Heart left ventricle (tissue), 13 donors: ENCODE measurements around the gene MALRD1.

Source experiments
- CTCF ChIP-seq, 12 donors: fragments of 200-600 bp; sonication (generic) in 4 of 12; IDR thresholded peaks; one replicate each; pipeline versions ENCODE4 v1.5.0 to v1.8.0; 2018 to 2022; ENCODE audit warnings: antibody characterized with exemption in 12 of 12, mild to moderate bottlenecking in 5 of 12
- POLR2A ChIP-seq, 2 donors: fragments of 450-650 bp; IDR thresholded peaks; one replicate each; pipeline ENCODE4 v1.6.1; 2017; ENCODE audit warnings: antibody characterized with exemption in 2 of 2, mild to moderate bottlenecking in 2 of 2, moderate library complexity in 2 of 2
- donor health status: ischemic (EF 13 %, LVEDD 7.1; RV severe dilation, severe dysfunction).
- donor health status: DM: no; HTN: yes; CAD: no.
- donor health status: DM: no; HTN: no; CAD: no.
- donor health status: ischemic (EF 25% LVEDD 6.9; RV normal size, moderate dysfunction).
- donor health status: ischemic (EF 25% LVEDD 5.7; RV mildly dilated, moderate dysfunction).
- donor health status: ischemic (EF 35%, LVEDD 5.7; RV mildly dilated, moderate dysfunction).
- donor health status: nonischemic (EF 11% LVEDD 7.7; RV severe dilation, severe dysfunction).
- donor health status: DM: yes; HTN: yes; CAD: no.
- donor health status: PGD.
- donor health status: ischemic (EF 29% LVEDD 5.4; RV normal size, mild dysfunction).
- donor health status: nonischemic (EF 23%, LVEDD 6.1; RV moderate dilation, normal function).

GRCh38 chr10:19200211-19200610 lies 151.6 kb downstream of the MALRD1 start:
- TF ChIP-seq CTCF (IDR thresholded peaks at IDR 0.05) (no peak), POLR2A (IDR thresholded peaks at IDR 0.05) (no peak)
